Measurements from ENCODE around the gene PGPEP1.
"Not testable (repeated sequence)": the region's sequence is repeated elsewhere in the genome, so short reads cannot be mapped to it uniquely, and the experiment has no call there.

Gene PGPEP1

GRCh38 chr19:18348818-18349339 lies 8.5 kb downstream of the PGPEP1 start:
- WGBS (ENCODE audit: extremely low coverage, insufficient coverage, insufficient read length) = no CpG with 5 or more reads among the region's 6 CpGs
- H3K4me3 ChIP-seq (ENCODE audit: low read depth, low read length); H3K4me1 ChIP-seq (ENCODE audit: control insufficient read depth in 1 of 2, insufficient read depth in 2 of 2, low read length in 2 of 2); H2AFZ ChIP-seq (ENCODE audit: insufficient read depth, low read length, poor library complexity); H3K79me1 ChIP-seq (ENCODE audit: low read length); H2BK120ac ChIP-seq (ENCODE audit: insufficient read depth, low read length, poor library complexity); H2AK5ac ChIP-seq (ENCODE audit: low read length); H3K27ac ChIP-seq (ENCODE audit: low read depth, low read length); H3K36me3 ChIP-seq (ENCODE audit: control insufficient read depth in 1 of 2, insufficient read depth in 2 of 2, low read length in 2 of 2); H3K23ac ChIP-seq (ENCODE audit: low read length); DNase-seq; H3K4ac ChIP-seq (ENCODE audit: low read depth, low read length); H2BK12ac ChIP-seq (ENCODE audit: low read length); H3K27me3 ChIP-seq (ENCODE audit: insufficient read depth, low read length); H3K18ac ChIP-seq (ENCODE audit: low read length); H2BK5ac ChIP-seq (ENCODE audit: low read depth, low read length, poor library complexity); H3K9ac ChIP-seq (ENCODE audit: low read length); H3K79me2 ChIP-seq (ENCODE audit: control insufficient read depth, insufficient read depth, low read length, poor library complexity); H4K91ac ChIP-seq (ENCODE audit: low read depth, low read length); H3K14ac ChIP-seq (ENCODE audit: low read length); H4K8ac ChIP-seq (ENCODE audit: low read depth, low read length); H4K12ac ChIP-seq (ENCODE audit: low read depth, low read length); H3K4me2 ChIP-seq (ENCODE audit: low read length); H3K9me3 ChIP-seq (ENCODE audit: insufficient read depth, low read depth, low read length): not testable (repeated sequence)

- Histone ChIP-seq H3K27ac (ENCODE audit: low read depth, low read length) (no peak overlapping the region), H3K4me1 (ENCODE audit: control insufficient read depth in 1 of 2, insufficient read depth in 2 of 2, low read length in 2 of 2) (no peaks in the 10 kb centered on the region), H3K18ac (ENCODE audit: low read length) (no peak overlapping the region), H4K12ac (ENCODE audit: low read depth, low read length) (no peak overlapping the region), H3K27me3 (ENCODE audit: insufficient read depth, low read length) (no peaks in the 10 kb centered on the region), H2BK120ac (ENCODE audit: insufficient read depth, low read length, poor library complexity) (no peak overlapping the region), H3K4me2 (ENCODE audit: low read length) (no peak overlapping the region), H3K4me3 (ENCODE audit: low read depth, low read length) (no peak overlapping the region), H3K79me2 (ENCODE audit: control insufficient read depth, insufficient read depth, low read length, poor library complexity) (no peaks in the 10 kb centered on the region), H2AFZ (ENCODE audit: insufficient read depth, low read length, poor library complexity) (no peak overlapping the region), H3K36me3 (ENCODE audit: control insufficient read depth in 1 of 2, insufficient read depth in 2 of 2, low read length in 2 of 2) (no peaks in the 10 kb centered on the region), H3K23ac (ENCODE audit: low read length) (no peak overlapping the region), H2AK5ac (ENCODE audit: low read length) (no peak overlapping the region), H3K9me3 (ENCODE audit: insufficient read depth, low read depth, low read length) (no peaks in the 10 kb centered on the region), H3K14ac (ENCODE audit: low read length) (no peak overlapping the region), H3K4ac (ENCODE audit: low read depth, low read length) (no peak overlapping the region), H3K9ac (ENCODE audit: low read length) (no peak overlapping the region), H4K91ac (ENCODE audit: low read depth, low read length) (no peak overlapping the region), H2BK5ac (ENCODE audit: low read depth, low read length, poor library complexity) (no peak overlapping the region), H3K79me1 (ENCODE audit: low read length) (no peaks in the 10 kb centered on the region), H4K8ac (ENCODE audit: low read depth, low read length) (no peak overlapping the region), H2BK12ac (ENCODE audit: low read length) (no peak overlapping the region)
- no CpG with 5 or more reads among the region's 12 CpGs for WGBS (ENCODE audit: extremely low coverage, insufficient coverage, insufficient read length)
- DNase-seq = peak; percentile 47 to 76
These were observed 9.2 kb downstream of the PGPEP1 start for GRCh38 chr19:18349524-18350128.

- Histone ChIP-seq H3K4ac (ENCODE audit: low read depth, low read length) (no peak overlapping the region), H2AFZ (ENCODE audit: insufficient read depth, low read length, poor library complexity) (no peak overlapping the region), H3K27me3 (ENCODE audit: insufficient read depth, low read length) (no peaks in the 10 kb centered on the region), H4K8ac (ENCODE audit: low read depth, low read length) (no peak overlapping the region), H3K14ac (ENCODE audit: low read length) (no peak overlapping the region), H3K18ac (ENCODE audit: low read length) (no peak overlapping the region), H4K12ac (ENCODE audit: low read depth, low read length) (no peak overlapping the region), H3K79me1 (ENCODE audit: low read length) (no peaks in the 10 kb centered on the region), H3K27ac (ENCODE audit: low read depth, low read length) (no peak overlapping the region), H2BK120ac (ENCODE audit: insufficient read depth, low read length, poor library complexity) (no peak overlapping the region), H3K9me3 (ENCODE audit: insufficient read depth, low read depth, low read length) (no peaks in the 10 kb centered on the region), H2BK5ac (ENCODE audit: low read depth, low read length, poor library complexity) (no peak overlapping the region), H3K23ac (ENCODE audit: low read length) (no peak overlapping the region), H2BK12ac (ENCODE audit: low read length) (no peak overlapping the region), H3K9ac (ENCODE audit: low read length) (no peak overlapping the region), H3K4me3 (ENCODE audit: low read depth, low read length) (no peak overlapping the region), H2AK5ac (ENCODE audit: low read length) (no peak overlapping the region), H3K79me2 (ENCODE audit: control insufficient read depth, insufficient read depth, low read length, poor library complexity) (no peaks in the 10 kb centered on the region), H3K4me1 (ENCODE audit: control insufficient read depth in 1 of 2, insufficient read depth in 2 of 2, low read length in 2 of 2) (no peaks in the 10 kb centered on the region), H3K36me3 (ENCODE audit: control insufficient read depth in 1 of 2, insufficient read depth in 2 of 2, low read length in 2 of 2) (no peaks in the 10 kb centered on the region), H4K91ac (ENCODE audit: low read depth, low read length) (no peak overlapping the region), H3K4me2 (ENCODE audit: low read length) (no peak overlapping the region)
- DNase-seq = no peak
- no CpG with 5 or more reads among the region's 9 CpGs for WGBS (ENCODE audit: extremely low coverage, insufficient coverage, insufficient read length)
These were observed 10.1 kb downstream of the PGPEP1 start for GRCh38 chr19:18350490-18350889.

GRCh38 chr19:18351544-18351943 lies 11.1 kb downstream of the PGPEP1 start:
- WGBS (ENCODE audit: extremely low coverage, insufficient coverage, insufficient read length) = no CpG with 5 or more reads among the region's 7 CpGs
- H4K8ac ChIP-seq (ENCODE audit: low read depth, low read length) = no peak overlapping the region

More at GRCh38 chr19:18351544-18351943, 11.1 kb downstream of the PGPEP1 start:
- H4K91ac ChIP-seq (ENCODE audit: low read depth, low read length) = no peak overlapping the region
- H3K36me3 ChIP-seq (ENCODE audit: control insufficient read depth in 1 of 2, insufficient read depth in 2 of 2, low read length in 2 of 2) = peaks cover 3 to 5% of the 10 kb centered on the region in 2 experiments
- no peak overlapping the region for H3K23ac ChIP-seq (ENCODE audit: low read length)
- H3K79me2 ChIP-seq (ENCODE audit: control insufficient read depth, insufficient read depth, low read length, poor library complexity) = no peaks in the 10 kb centered on the region
- no peak overlapping the region for H2BK120ac ChIP-seq (ENCODE audit: insufficient read depth, low read length, poor library complexity)
- H3K79me1 ChIP-seq (ENCODE audit: low read length) = no peaks in the 10 kb centered on the region
- no peak overlapping the region for H2AFZ ChIP-seq (ENCODE audit: insufficient read depth, low read length, poor library complexity)
- no peak overlapping the region for H3K4me3 ChIP-seq (ENCODE audit: low read depth, low read length)
- H3K4ac ChIP-seq (ENCODE audit: low read depth, low read length) = no peak overlapping the region
- no peak overlapping the region for H3K27ac ChIP-seq (ENCODE audit: low read depth, low read length)
- H3K18ac ChIP-seq (ENCODE audit: low read length) = no peak overlapping the region
- no peak overlapping the region for H2BK12ac ChIP-seq (ENCODE audit: low read length)
- no peak overlapping the region for H2AK5ac ChIP-seq (ENCODE audit: low read length)
- H3K9ac ChIP-seq (ENCODE audit: low read length) = no peak overlapping the region
- no peaks in the 10 kb centered on the region for H3K27me3 ChIP-seq (ENCODE audit: insufficient read depth, low read length)
- no peak overlapping the region for H3K4me2 ChIP-seq (ENCODE audit: low read length)
- no peaks in the 10 kb centered on the region for H3K9me3 ChIP-seq (ENCODE audit: insufficient read depth, low read depth, low read length)
- H4K12ac ChIP-seq (ENCODE audit: low read depth, low read length) = no peak overlapping the region
- DNase-seq = no peak
- H3K14ac ChIP-seq (ENCODE audit: low read length) = no peak overlapping the region
- no peak overlapping the region for H2BK5ac ChIP-seq (ENCODE audit: low read depth, low read length, poor library complexity)
- H3K4me1 ChIP-seq (ENCODE audit: control insufficient read depth in 1 of 2, insufficient read depth in 2 of 2, low read length in 2 of 2) = no peaks in the 10 kb centered on the region
